DMS153 (cell line): Measurements from ENCODE around the gene GNPDA2.

Source experiments
- DNase-seq: peaks from one replicate; lab custom pipeline; 2025; lab: John Stamatoyannopoulos, UW

GNPDA2 gene

GRCh38 chr4:44678094-44679041, 48.0 kb downstream of the GNPDA2 start, which contains the start of gene GUF1:
GUF1 (plus strand) TSS chr4:44678420; CDS start chr4:44678623, 203 bp downstream.
- DNase-seq: peak; percentile 48

GRCh38 chr4:44675366-44675765, 51.0 kb downstream of the GNPDA2 start:
- no peak for DNase-seq

- DNase-seq: no peak
These were observed 51.9 kb downstream of the GNPDA2 start for GRCh38 chr4:44674471-44674870.

- no peak for DNase-seq
These were observed 54.7 kb downstream of the GNPDA2 start for GRCh38 chr4:44671636-44672035.

GRCh38 chr4:44670506-44671199, 55.7 kb downstream of the GNPDA2 start:
- no peak for DNase-seq

- no peak for DNase-seq
These were observed 57.8 kb downstream of the GNPDA2 start for GRCh38 chr4:44668526-44668925.

DNA sequence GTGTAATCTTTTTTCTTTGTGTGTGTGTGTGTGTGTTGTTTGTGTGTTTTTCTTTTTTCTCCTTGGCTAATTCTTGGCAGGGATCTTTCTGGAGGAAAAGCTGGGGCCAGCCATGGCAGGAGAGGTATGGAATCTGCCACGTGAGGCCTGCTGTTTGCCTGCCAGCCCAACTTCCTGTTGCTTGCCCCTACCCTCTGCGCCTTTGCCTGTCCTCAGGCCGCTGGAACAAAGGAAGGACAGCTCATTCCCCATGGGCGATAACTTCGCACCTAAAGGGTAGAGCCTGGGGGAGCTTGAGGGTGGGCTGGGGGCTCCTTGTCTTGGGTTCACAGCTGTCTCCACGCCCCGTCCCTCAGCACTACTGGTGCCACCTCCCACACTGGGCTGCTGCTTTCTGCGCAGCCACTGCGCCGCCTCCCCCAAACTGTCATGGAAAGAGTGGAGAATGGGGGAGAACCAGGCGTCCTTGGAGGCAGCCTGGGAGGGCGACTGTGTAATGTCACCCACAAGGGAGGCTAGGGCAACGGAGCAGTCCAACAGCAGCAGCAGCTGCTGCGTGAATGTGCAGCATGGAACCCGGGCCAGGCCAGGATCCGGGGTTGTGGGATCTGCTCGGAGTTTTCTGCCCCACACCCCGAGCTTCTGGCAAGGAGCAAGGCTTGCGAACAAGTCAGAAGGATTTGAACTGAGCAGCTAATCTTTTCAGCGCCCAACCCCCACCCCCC, 62.7 kb downstream of the GNPDA2 start:
- no peak for DNase-seq

DNA sequence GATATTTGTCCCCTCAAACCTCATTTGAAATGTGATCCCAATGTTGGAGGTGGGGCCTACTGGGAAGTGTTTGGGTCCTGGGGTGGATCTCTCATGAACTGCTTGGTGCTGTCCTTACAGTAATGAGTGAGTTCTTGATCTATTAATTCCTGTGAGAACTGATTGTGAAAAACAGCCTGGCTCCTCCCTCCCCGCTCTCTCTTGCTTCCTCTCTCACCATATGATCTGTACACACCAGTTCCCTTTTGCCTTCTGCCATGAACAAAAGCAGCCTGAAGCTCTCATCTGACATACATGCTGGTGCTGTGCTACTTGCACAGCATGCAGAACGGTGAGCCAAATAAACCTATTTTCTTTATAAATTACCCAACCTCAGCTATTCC, 63.7 kb downstream of the GNPDA2 start:
- DNase-seq: no peak

DNA sequence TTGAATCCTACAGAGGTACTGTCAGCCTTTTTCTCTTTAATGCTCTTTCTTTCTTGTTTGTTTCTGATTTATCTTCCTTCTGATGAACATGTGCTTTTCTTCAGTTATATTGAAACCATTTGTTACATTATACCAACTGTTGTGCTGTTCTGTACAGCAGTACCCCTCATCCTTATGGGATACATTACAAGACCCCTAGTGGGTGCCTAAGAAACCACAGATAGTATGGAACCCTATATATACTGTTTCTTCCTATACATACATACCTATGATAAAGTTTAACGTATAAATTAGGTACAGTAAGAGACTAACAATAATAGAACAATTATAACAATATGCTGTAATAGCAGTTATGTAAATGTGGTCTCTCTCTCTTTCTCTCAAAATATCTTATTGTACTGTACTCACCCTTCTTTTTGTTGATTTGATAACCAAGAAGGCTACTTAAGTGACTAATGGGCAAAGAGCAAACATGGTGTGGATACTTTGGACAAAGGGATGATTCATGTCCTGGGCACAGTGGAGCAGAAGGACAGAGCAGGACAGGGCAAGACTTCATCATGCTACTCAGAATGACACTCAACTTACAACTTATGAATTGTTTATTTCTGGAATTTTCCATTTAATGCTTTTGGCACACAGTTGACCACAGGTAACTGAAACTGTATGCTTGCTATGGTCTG, 64.3 kb downstream of the GNPDA2 start:
- no peak for DNase-seq

GRCh38 chr4:44660396-44660795, 66.0 kb downstream of the GNPDA2 start:
- DNase-seq: no peak

DNA sequence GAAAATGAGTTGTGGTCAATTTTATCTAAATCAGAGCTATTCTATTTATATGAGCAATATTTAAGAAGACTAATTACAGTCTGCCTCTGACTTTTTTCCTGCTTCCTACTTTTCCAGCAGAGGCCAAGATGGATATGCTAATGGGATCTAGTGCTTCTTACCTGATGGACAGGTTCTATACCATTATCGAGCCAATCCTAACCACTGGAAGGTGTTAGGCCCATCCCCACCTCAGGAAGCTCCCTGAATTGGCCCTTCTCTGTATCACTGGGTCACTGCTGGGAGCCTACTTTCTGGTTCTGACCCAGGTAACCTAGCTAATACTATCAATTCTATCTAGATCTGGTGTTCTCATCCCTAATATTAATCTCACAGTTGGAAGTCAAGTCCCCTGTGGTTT, 74.4 kb downstream of the GNPDA2 start:
- no peak for DNase-seq
